Keratinocyte (primary cell): ENCODE results near the gene PHF8. TPM values are rescaled to one million over a fixed set of nuclear protein-coding genes. Genes with fewer than 3 reads are reported as not detected.
A peak's percentile ranks its signal among the peaks of the same experiment; 100 is the strongest.

ENCODE experiments used
- DNase-seq: peaks from one replicate; pipeline ENCODE4 v3.0.0-alpha.2; 2011; ENCODE audit warnings: low read depth, missing footprints, low spot score
- FAIRE-seq: peaks from 2 replicates; lab custom pipeline; 2011; peaks lifted over from hg19 to GRCh38; lab: Jason Lieb, UNC
- H2AFZ ChIP-seq: 2 replicates; pipeline ENCODE4 v1.6.0; 2012; ENCODE audit warnings: low read length, control low read depth, inconsistent platforms; ENCODE audit not compliant: control insufficient read depth
- H3K27ac ChIP-seq: 2 replicates; pipeline ENCODE4 v1.5.1; 2011; ENCODE audit warnings: low read length; ENCODE audit not compliant: control insufficient read depth, insufficient read depth
- H3K27me3 ChIP-seq: 3 replicates; pipeline ENCODE4 v1.6.0; 2011; ENCODE audit warnings: low read length; ENCODE audit not compliant: control insufficient read depth, insufficient read depth; ENCODE audit errors: extremely low read depth
- H3K36me3 ChIP-seq, 2 experiments: 2 replicates in 1 of 2; 3 replicates in 1 of 2; pipeline ENCODE4 v1.5.1; 2011; ENCODE audit warnings: low read length in 2 of 2, mild to moderate bottlenecking in 1 of 2; ENCODE audit not compliant: control insufficient read depth in 2 of 2, insufficient read depth in 2 of 2; ENCODE audit errors: extremely low read depth in 1 of 2
- H3K4me1 ChIP-seq: 3 replicates; pipeline ENCODE4 v1.5.1; 2011; ENCODE audit warnings: low read length; ENCODE audit not compliant: control insufficient read depth, insufficient read depth; ENCODE audit errors: extremely low read depth
- H3K4me2 ChIP-seq: 3 replicates; pipeline ENCODE4 v1.6.0; 2011; ENCODE audit warnings: low read depth, low read length; ENCODE audit not compliant: control insufficient read depth, insufficient read depth; ENCODE audit errors: extremely low read depth
- H3K4me3 ChIP-seq, 3 experiments: fragments of 200-600 bp in 1 of 3; sonication (generic) in 1 of 3; 2 replicates in 2 of 3; 3 replicates in 1 of 3; pipeline ENCODE4 v1.5.1; 2011 to 2016; ENCODE audit warnings: low read length in 3 of 3, mild to moderate bottlenecking in 3 of 3, control low read depth in 2 of 3, inconsistent platforms in 1 of 3, low read depth in 1 of 3, mixed read lengths in 1 of 3, mixed run types in 1 of 3, moderate library complexity in 1 of 3; ENCODE audit not compliant: control insufficient read depth in 2 of 3, insufficient read depth in 2 of 3; ENCODE audit errors: extremely low read depth in 1 of 3
- H3K79me2 ChIP-seq: 2 replicates; pipeline ENCODE4 v1.6.0; 2012; ENCODE audit warnings: low read length; ENCODE audit not compliant: control insufficient read depth, insufficient read depth
- H3K9ac ChIP-seq: 3 replicates; pipeline ENCODE4 v1.6.0; 2011; ENCODE audit warnings: low read length; ENCODE audit not compliant: control insufficient read depth, insufficient read depth; ENCODE audit errors: extremely low read depth
- H3K9me1 ChIP-seq: 3 replicates; pipeline ENCODE4 v1.6.0; 2011; ENCODE audit warnings: low read length; ENCODE audit not compliant: control insufficient read depth, insufficient read depth; ENCODE audit errors: extremely low read depth
- H3K9me3 ChIP-seq: 2 replicates; pipeline ENCODE4 v1.5.1; 2012; ENCODE audit warnings: low read depth, low read length; ENCODE audit not compliant: control insufficient read depth
- H4K20me1 ChIP-seq: 3 replicates; pipeline ENCODE4 v1.6.0; 2011; ENCODE audit warnings: low read length; ENCODE audit not compliant: control insufficient read depth, insufficient read depth; ENCODE audit errors: extremely low read depth
- EZH2 ChIP-seq: IDR thresholded peaks from one replicate; pipeline ENCODE4 v1.6.1; 2012; ENCODE audit warnings: inconsistent platforms, mild to moderate bottlenecking, low read length, moderate library complexity
- dilution Hi-C: fragments of 300-500 bp; cut with MboI; formaldehyde crosslinking; loops from one replicate; pipeline ENCODE4 v1.7.0; 2020; ENCODE audit warnings: low sequenced_read_pairs; ENCODE audit not compliant: extremely low pct_ligation_motif_present
- polyA minus RNA-seq, 3 experiments: library from RNA; depleted of rRNA, polyadenylated mRNA; stranded (reverse); fragments of >200 nt; gene quantifications; 1 replicate in 1 of 3; 2 replicates in 1 of 3; 3 replicates in 1 of 3; pipeline ENCODE4 v1.2.3, GENCODE V29; 2011
- polyA plus RNA-seq, 5 experiments: library from polyadenylated mRNA; depleted of rRNA in 3 of 5; stranded (reverse) in 3 of 5; stranded (forward) in 1 of 5; unstranded in 1 of 5; fragments of >200 nt; gene quantifications; 1 replicate in 1 of 5; 2 replicates in 3 of 5; 3 replicates in 1 of 5; pipeline versions ENCODE4 v1.2.1 to v1.2.3, GENCODE V29; 2011 to 2012; ENCODE audit warnings: missing spikeins in 2 of 5, low read depth in 1 of 5, low replicate concordance in 1 of 5
- TF ChIP-seq, protein P1 (sequence below), 3 experiments: IDR thresholded peaks in 1 of 3; conservative IDR thresholded peaks in 1 of 3; optimal IDR thresholded peaks in 1 of 3; 2 replicates in 2 of 3; 3 replicates in 1 of 3; pipeline versions ENCODE3 to v1.5.1; 2011; ENCODE audit warnings: low read length in 3 of 3, mild to moderate bottlenecking in 3 of 3, moderate library complexity in 2 of 3, control low read depth in 1 of 3, inconsistent platforms in 1 of 3; ENCODE audit not compliant: insufficient read depth in 2 of 3; ENCODE audit errors: extremely low read depth in 1 of 3

Gene PHF8
- polyA plus RNA-seq = 5.9 to 8.3 TPM (median 7.6 TPM) in 3 replicates
- polyA plus RNA-seq (2011; ENCODE audit: low read depth) = 25.3 TPM
- 4.6 and 5.5 TPM in 2 replicates for polyA plus RNA-seq (2011; cell fraction: cytosol; rRNA removed)
- polyA plus RNA-seq (2011; cell fraction: nucleus; rRNA removed) = 23.0 and 28.1 TPM in 2 replicates
- 6.8 and 7.9 TPM in 2 replicates for polyA plus RNA-seq (2012; ENCODE audit: low replicate concordance)
- polyA minus RNA-seq = 17.9 to 31.6 TPM (median 27.3 TPM) in 3 replicates
- polyA minus RNA-seq (2011; cell fraction: cytosol; rRNA and poly(A)+ RNA removed) = 14.2 TPM
- polyA minus RNA-seq (2011; cell fraction: nucleus; rRNA and poly(A)+ RNA removed) = 18.5 and 44.1 TPM in 2 replicates

DNA sequence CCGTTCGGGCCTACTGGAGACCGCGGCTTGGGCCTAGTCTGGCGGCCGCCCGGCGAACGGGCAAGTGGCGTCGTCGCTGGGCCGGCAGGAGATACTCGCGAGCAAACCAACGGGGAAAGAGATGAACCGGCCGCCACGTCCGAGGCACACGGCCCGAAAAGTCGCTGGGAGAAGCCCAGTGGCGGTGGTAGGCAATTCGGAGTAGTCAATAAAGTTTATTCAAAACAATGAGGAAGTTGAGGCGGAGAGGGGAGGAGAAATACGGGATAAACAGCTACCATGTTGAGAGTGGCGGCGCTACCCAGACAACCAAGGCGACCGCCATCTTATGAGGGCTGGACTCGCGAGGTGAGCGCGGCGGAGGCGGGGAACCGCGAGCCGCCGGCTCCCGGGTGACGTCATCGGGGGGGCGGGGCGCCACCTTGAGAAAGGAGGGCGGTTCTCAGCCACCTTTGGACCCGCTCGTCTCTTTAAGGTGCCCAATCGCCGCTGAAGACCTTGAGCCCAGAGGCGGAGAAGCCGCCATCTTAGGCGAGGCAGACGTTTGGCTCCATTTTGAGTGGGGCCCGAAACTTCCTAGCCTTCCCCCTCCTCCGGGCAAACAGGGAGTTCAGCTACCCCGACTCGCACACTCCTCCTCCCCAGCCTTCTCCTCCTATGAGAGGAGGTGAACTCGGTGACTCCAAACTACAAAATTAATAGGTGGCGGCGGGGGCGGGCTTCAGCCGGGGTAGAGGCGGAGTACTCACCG, at the start of gene PHF8:
PHF8 (minus strand) TSS at position 348 of the 751 bp plus-strand sequence. CDS start 1,745 bp downstream, outside the sequence.
- H4K20me1 ChIP-seq = no peaks in the 10 kb centered on the region
- peaks cover 2% of the 10 kb centered on the region for H3K4me1 ChIP-seq
- peak within 1 kb of the TSS; percentile 90 for H2AFZ ChIP-seq
- H3K27me3 ChIP-seq = no peaks in the 10 kb centered on the region
- peak within 1 kb of the TSS; percentile 71 to 84 (median 80) for H3K4me3 ChIP-seq
- TF ChIP-seq EZH2 = no peak
- TF ChIP-seq, protein P1, sequence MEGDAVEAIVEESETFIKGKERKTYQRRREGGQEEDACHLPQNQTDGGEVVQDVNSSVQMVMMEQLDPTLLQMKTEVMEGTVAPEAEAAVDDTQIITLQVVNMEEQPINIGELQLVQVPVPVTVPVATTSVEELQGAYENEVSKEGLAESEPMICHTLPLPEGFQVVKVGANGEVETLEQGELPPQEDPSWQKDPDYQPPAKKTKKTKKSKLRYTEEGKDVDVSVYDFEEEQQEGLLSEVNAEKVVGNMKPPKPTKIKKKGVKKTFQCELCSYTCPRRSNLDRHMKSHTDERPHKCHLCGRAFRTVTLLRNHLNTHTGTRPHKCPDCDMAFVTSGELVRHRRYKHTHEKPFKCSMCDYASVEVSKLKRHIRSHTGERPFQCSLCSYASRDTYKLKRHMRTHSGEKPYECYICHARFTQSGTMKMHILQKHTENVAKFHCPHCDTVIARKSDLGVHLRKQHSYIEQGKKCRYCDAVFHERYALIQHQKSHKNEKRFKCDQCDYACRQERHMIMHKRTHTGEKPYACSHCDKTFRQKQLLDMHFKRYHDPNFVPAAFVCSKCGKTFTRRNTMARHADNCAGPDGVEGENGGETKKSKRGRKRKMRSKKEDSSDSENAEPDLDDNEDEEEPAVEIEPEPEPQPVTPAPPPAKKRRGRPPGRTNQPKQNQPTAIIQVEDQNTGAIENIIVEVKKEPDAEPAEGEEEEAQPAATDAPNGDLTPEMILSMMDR (optimal IDR thresholded peaks at IDR 0.05 in 1 of 3, IDR thresholded peaks at IDR 0.05 in 1 of 3, conservative IDR thresholded peaks at IDR 0.05 in 1 of 3; ENCODE audit: extremely low read depth in 1 of 3, insufficient read depth in 2 of 3, low read length in 3 of 3) = peak in 1 of 3 experiments; percentile 17
- DNase-seq = peak; percentile 59
- peaks cover 2 to 4% of the 10 kb centered on the region in 2 experiments for H3K36me3 ChIP-seq
- dilution Hi-C loops = no loop called here
- H3K9me1 ChIP-seq = no peaks in the 10 kb centered on the region
- peak within 1 kb of the TSS; percentile 61 for H3K4me2 ChIP-seq
- no peak for FAIRE-seq
- H3K79me2 ChIP-seq = peaks cover 6% of the 10 kb centered on the region
- H3K9me3 ChIP-seq = no peaks in the 10 kb centered on the region
- H3K9ac ChIP-seq = peak within 1 kb of the TSS; percentile 85
- peak within 1 kb of the TSS; percentile 89 for H3K27ac ChIP-seq

DNA sequence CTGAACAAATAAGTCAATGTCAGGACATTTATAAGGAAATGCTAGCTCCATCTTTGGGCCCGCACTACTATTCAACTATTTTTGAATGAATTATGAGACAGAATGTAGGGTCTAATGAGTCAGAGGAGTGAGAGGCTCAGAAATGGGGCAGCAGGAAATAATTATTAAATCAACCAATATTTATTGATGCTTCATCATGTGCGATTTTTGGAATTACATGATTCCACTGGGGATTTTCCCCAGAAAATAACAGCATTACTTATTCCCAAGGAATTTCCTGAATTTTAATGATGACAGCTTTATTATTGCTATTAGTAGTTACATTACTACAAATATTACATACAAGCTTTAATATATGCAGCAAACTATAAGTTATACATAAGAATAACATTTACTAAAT, 49.3 kb upstream of the PHF8 start:
- Histone ChIP-seq H3K27ac (no peak overlapping the region), H4K20me1 (no peaks in the 10 kb centered on the region), H3K4me1 (no peaks in the 10 kb centered on the region), H3K4me2 (no peak overlapping the region), H3K9me3 (no peaks in the 10 kb centered on the region), H3K27me3 (no peaks in the 10 kb centered on the region), H2AFZ (no peak overlapping the region), H3K79me2 (no peaks in the 10 kb centered on the region), H3K36me3 (no peaks in the 10 kb centered on the region), H3K9me1 (no peaks in the 10 kb centered on the region), H3K4me3 (no peak overlapping the region), H3K9ac (no peak overlapping the region)
- dilution Hi-C loops = no loop called here
- DNase-seq (no peak), FAIRE-seq (no peak)
- no peak for TF ChIP-seq EZH2
- TF ChIP-seq, protein P1 (optimal IDR thresholded peaks at IDR 0.05 in 1 of 3, IDR thresholded peaks at IDR 0.05 in 1 of 3, conservative IDR thresholded peaks at IDR 0.05 in 1 of 3; ENCODE audit: extremely low read depth in 1 of 3, insufficient read depth in 2 of 3, low read length in 3 of 3) = no peak
